HL-60/S4 (cell line): ENCODE measurements around the gene MTOR.
"Not testable (repeated sequence)": the region's sequence is repeated elsewhere in the genome, so short reads cannot be mapped to it uniquely, and the experiment has no call there.

Source experiments
- in situ Hi-C: fragments of 300-500 bp; cut with MboI; formaldehyde crosslinking; loops from 2 replicates; pipeline ENCODE4 v1.14.3; 2022; ENCODE audit warnings: low sequenced_read_pairs

MTOR gene

DNA sequence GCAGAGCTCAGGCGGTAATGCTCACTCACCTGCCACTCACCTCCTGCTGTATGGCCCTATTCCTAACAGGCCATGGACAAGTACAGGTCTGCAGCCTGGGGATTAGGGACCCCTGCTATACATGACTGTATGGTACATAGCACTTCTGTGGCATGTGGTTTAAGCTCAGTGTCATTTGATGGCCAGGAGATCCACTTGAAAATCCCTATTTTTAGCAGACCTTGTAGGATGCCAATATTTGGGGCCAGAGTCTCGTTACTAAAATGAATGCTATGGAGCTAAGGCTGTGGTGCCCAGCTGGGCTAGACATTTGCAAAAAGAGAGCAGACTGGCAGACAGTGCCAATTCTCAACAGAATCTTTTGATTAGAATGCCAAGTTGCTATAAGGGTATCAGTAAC lies 74.9 kb downstream of the MTOR start:
- in situ Hi-C loops = no loop called here

DNA sequence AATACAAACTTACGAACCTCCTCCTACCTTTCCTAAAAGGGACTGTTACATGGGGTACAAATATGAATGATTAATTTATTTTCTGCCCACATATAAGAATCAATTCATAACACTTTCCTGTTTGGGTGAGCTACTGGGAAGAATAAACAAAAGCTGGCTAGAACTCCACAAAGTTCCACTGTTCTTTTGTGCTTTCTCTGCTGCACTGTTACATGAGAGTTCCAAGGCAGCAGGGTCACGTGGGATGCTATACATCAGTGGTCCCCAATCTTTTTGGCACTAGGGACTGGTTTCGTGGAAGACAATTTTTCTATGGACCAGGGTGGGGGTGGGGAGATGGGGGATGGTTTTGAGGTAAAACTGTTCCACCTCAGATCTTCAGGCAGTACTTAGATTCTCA lies 75.4 kb downstream of the MTOR start:
- in situ Hi-C loops = no loop called here

DNA sequence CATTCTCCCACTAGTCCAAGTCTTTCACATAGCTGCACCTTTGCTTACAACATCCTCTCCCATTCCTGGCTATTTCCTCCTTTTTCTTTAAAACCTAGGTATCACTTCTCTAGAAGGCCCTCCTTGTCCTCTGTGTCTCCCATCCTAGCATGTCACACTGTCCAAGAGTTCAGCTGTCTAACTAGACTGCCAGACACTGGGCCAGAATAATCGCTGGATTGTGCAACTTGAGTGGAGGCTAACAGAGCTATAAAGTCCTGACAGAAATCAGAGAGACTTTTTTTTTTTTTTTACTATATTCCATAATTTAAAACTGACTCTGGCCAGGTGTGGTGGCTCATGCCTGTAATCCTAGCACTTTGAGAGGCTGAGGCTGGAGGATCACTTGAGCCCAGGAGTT lies 77.4 kb downstream of the MTOR start:
- in situ Hi-C loops = no loop called here

DNA sequence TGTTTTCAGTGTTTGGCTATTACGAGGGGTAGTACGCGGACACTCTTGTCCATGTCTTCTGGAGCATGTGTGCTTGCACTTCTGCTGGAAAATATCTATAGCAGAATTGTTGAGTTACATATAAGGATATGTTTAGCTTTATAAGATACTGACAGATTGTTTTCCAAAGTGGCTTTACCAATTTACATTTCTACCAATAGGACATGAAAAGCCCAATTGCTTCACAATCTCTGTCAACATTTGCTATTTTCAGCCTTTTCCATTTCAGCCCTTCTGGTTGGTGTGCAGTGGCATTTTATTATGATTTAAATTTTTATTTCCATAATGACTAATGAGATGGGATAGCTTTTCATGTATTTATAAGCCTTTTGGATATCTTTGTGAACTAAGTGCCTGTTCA lies 79.5 kb downstream of the MTOR start:
- in situ Hi-C loops = no loop called here

DNA sequence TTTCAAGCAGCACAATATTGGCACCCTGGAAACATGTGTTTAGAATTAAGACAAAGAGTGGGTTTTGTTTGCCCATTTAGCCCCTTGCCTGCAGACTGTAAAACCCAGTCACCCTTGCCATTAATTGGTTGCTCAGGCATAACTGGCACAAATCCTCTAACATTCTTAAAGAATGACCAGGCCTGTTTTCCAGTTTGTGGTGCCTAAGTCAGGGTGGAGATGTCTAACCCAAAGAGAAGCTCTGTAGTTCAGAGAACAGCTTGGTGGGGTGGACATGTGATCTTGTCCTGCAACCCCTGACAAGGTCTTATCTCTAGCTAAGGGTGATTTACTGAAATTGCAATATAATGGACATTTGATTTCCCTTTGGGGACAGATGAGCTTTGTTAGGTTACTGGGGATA lies 82.0 kb downstream of the MTOR start:
- in situ Hi-C loops = no loop called here

DNA sequence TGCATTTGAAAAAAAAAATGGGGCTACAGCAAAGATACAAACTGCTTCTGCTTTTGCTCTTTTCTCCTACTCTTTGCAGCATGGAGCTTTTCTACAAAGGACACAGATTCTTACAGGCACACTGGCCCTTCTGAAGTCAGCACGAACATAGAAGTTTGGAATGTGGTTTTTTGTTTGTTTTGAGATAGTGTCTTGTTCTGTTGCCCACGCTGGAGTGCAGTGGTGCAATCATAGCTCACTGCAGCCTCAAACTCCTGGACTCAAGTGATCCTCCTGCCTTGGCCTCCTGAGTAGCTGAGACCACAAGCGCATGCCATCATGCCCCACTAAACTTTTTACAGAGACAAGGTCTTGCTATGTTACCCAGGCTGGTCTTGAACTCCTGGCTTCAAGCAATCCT lies 82.6 kb downstream of the MTOR start:
- in situ Hi-C loops = not testable (repeated sequence)

DNA sequence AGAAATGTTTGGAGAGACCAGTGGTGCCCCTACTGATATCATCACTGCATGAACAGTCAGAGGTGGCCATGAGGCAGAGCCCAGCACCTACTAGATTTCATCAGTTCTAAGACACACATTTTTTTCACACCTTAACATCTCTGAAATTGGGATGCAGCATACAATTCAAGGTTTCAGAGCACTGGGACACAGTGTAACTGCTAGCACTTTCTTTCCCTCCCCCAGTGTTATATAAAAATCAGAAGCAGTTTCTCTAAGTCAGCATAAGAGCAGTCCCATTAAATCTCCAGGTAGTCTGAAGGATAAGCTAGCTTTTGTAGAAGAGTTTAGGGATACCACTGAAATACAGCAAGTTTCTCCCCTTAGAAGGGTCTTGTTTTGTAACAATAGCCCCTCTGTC lies 83.2 kb downstream of the MTOR start:
- in situ Hi-C loops = no loop called here

DNA sequence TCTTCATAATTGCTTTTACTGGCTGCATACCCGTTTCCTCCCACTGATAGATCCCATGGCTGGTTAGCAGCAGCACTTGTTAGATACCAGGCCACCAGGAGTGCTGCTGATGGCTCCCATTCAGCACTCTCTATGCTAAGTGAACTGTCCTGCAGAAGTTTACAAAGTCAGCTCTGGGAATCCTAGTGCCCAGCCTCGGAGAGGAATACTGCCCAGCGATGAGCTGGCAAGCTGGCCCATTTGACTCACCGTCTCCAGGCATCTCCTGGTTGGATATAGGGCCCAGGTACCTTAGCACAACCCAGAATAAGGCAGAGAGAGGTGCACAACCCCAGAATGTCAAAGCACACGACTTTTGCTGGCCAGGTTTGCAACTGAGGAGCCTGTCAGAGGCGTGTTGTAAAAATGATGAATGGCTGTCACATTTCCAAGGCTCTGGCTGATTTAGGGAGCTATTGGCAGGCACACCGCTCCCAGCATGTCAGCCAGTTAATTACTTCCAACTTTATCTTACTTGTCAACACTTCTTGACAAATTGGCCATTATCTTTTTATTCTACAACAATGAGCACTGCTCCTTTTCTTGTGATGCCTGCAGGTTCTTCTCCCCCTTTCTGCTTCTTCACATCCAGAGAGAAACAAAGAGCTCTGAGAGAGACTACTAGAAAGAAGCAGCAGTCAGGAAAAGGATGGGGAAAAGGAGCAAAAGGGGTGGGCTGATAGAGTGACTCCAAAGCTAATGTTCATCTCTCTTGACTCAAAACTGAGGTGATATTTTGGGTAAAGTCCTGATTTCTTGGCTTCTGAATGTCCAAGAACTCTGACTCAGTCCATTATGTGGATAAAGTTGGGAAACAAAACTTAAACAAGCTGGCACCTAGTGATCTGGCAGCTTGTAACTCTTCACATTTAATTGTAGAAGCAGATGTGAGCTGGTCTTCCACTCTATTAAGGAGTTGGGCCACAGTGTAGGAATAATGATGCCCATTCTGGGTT lies 84.0 kb downstream of the MTOR start:
- in situ Hi-C loops = no loop called here

DNA sequence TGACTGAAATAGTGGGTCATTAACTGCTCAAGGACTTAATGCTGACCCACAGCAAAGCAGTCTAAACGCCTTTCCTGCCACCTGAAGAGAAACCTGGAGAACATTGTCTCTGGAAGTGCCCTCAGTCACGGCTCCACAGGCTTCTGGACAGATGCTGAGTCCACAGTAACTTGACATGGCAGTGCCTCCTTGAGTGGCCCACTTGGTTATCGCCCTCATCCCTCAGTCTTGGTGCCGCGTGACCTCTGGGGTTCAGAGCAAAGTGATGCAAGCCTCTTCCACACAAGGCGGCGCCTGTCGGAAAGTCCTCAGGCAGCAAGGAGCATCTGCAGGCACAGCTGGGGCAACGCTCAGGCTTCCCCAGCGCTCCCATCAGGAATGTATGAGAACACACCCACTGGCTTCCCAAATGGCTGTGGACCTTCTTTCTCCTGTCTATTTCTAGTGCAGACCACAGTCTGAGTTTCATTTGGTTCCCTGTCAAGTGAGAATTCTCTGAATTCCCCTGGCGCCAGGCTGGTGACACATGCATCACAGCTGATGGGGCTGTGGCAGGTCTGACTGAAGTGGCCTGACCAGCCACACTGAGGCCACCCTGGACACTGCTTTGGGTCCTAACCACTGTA lies 86.2 kb downstream of the MTOR start:
- in situ Hi-C loops = no loop called here

DNA sequence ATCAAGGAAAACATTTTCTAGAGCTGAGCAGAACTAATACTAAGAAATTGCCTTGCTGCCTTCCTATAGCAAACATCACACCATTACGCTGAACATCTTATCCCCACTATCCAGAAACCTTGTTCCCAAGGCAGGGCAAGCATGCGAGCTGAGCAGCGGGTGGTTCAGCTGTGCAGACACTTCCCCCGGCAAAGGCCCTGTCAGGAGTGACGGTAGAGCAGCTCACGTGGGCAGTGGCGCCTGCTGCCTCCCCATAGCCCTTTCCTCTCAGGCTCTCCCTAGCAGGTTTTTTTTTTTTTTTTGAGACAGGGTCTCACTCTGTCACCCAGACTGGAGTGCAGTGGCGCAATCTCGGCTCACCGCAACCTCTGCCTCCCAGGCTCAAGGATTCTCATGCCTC lies 86.9 kb downstream of the MTOR start:
- in situ Hi-C loops = no loop called here

DNA sequence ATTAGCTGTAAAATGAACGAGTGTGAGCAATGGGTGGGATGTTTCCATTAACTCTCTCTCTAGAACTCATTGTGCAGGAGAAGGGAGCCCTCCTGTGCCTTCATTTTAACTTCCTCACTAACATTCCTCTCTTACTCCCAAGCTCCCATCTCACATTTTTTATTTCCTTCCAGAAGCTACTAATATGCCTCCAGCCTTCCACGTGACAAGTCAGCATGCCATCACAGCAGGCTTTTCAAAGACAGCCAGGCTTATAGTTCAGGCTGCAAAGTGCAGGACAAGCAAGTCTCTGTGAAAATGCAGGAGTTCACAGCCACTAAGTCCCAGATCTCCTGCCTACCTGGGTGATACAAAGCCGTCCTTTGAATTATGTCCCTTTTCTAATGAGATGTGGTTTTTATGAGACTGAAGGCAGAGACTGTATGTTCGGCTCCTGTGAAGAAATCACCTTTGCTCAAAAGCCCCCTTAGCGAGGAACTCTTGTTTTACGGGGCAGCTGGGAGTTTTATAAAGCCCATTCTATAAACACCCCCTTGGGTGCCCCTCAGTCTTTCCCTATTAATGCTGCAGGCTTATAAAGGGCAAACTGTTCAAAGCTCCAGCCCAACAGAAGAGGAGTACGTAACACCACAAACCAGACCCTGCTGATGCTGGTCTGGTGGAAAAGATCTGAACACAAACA lies 87.9 kb downstream of the MTOR start:
- in situ Hi-C loops = no loop called here

DNA sequence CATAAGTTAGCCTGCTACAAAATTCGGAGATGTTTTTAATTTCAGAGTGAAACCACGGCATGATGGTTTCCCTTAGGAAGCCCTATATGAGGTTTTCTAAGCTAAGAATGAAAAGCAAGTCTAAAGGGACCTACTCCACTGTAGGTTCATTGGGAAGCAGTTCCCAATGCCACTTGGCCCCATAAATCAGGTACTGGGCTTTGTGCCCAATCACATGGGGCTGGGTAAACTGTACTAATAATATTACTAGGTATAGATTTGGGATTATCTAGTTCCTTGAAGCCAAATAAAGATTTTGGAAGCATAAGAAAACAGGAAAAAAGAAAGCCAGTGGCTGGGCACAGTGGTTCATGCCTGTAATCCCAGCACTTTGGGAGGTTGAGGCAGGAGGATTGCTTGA lies 92.2 kb downstream of the MTOR start:
- in situ Hi-C loops = no loop called here

DNA sequence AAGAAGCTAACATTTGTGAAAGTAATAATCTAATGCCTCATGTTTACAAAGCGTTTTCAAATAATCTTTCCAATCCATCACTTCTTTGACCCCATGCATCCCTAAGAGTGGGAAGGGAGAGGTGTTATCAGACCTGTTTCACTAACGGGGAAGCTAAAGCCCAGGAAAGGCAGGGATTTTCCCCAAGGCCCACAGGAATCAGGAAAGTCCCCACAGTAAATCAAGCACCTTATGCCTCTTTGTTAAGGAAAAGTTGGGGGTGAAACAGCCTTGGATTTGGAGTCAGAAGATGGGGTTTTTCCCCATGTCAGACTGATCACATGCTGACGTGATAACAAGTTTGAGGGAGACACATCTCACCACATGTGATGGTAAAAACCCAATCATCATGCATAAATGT lies 93.1 kb downstream of the MTOR start:
- in situ Hi-C loops = no loop called here

DNA sequence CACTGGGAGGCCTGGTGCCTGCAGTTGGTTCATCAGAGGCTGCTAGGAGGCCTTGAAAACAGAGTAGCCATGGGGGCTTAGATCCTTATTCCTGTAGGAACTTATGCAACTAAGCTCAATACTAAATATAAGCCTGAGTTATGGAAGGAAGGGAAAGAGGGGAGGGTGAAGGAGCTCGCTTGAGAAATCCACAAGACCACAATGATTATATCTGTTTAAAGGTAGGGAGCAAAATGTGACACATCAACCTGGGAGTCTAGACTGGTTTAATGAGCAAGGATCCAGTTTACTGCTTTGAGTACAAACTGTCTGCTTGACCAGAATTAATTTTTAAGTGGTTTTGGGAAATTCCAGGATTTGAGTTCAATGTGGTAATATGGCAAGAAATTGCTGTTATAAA lies 93.6 kb downstream of the MTOR start:
- in situ Hi-C loops = no loop called here

DNA sequence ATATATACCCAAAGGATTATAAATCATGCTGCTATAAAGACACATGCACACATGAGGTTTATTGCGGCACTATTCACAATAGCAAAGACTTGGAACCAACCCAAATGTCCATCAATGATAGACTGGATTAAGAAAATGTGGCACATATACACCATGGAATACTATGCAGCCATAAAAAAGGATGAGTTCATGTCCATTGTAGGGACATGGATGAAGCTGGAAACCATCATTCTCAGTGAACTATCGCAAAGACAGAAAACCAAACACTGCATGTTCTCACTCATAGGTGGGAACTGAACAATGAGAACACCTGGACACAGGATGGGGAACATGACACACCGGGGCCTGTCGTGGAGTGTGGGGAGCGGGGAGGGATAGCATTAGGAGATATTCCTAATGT lies 95.6 kb downstream of the MTOR start:
- in situ Hi-C loops = not testable (repeated sequence)

DNA sequence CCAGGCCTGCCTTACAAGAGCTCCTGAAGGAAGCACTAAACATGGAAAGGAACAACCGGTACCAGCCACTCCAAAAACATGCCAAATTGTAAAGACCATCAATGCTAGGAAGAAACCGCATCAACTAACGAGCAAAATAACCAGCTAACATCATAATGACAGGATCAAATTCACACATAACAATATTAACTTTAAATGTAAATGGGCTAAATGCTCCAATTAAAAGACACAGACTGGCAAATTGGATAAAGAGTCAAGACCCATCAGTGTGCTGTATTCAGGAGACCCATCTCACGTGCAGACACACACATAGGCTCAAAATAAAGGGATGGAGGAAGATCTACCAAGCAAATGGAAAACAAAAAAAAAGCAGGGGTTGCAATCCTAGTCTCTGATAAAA lies 99.6 kb downstream of the MTOR start:
- in situ Hi-C loops = not testable (repeated sequence)

DNA sequence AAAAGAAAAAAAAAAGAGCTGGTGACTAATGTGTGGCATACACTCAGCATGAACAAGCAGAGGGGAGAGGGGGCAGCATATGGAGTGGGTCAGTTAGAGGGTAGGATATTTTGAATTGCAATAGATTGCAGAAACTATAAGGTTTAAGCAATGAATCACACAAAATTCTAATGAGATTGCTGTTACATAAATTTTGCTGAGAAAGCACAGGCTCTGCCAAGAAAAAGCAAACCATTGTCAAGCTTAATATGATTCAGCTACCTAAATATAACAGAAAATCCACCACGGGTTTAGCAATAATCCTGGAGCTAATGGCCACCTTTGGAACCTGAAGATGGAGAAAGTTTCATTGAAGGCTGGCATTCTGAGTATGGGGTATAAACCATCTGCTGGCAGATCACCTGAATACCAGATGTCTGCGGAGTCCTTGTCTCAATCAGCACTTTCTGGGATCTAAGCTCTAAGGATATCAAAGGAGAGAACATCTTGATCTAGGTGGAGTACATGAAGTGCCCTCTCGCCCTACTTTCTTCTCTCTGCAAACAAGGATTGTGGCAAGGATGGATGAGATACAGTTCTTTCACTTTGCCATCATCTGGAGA lies 103.5 kb downstream of the MTOR start:
- in situ Hi-C loops = no loop called here

DNA sequence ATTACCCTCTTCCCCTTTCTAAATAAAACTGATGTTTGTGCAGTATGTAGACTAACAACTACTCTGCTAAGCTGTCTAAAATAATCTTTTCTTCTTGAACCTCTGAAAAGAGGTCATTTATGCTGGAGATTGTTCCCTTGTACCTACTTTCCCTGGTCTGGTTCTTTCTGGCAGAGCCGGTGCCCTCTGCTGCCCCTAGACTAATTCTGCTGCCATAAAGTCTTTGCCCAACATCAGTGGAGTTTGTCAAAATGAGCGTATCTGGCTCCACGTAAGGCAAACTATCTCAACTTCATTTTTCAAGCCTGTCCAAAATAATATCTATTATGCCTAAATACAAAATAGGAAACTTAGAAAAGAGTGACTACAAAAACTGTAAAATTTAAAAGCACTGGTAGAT lies 104.1 kb downstream of the MTOR start:
- in situ Hi-C loops = no loop called here

DNA sequence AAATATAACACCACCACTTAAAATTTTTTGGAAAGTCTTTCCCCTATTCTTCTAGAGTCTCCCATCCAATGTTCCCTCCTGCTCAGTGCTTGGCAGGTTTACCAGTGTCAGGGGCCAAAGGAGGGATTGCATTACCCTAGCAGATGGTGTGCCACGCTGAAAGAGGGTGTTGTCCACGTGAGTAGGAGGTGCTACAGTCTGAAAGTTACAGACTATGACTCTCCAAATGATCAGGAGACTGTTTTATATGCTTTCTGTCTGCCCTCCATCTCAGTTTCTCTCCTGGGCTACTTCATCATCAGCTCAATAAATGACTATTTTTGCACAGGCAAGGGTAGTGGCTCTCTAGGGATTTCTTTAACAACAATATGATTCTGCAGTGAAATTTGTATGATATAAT lies 104.5 kb downstream of the MTOR start:
- in situ Hi-C loops = no loop called here

DNA sequence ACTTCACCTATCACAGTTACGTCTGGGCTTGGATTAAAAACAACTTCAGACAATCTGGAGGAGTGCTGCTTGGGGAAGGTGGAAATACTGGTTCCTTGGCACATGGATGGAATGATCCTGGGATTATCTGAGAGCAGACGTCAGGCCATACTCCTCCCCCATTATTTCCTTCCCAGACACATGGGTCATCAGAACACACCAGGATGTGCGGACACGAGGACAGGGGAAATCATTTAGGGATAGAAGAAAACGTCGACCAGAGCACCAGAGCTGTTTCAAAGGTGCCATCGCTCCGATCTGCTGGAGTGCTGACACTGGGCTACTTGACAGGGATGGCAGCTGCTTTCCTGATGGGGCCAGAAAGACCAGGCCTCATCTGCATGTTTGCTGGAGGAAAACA lies 105.0 kb downstream of the MTOR start:
- in situ Hi-C loops = no loop called here

DNA sequence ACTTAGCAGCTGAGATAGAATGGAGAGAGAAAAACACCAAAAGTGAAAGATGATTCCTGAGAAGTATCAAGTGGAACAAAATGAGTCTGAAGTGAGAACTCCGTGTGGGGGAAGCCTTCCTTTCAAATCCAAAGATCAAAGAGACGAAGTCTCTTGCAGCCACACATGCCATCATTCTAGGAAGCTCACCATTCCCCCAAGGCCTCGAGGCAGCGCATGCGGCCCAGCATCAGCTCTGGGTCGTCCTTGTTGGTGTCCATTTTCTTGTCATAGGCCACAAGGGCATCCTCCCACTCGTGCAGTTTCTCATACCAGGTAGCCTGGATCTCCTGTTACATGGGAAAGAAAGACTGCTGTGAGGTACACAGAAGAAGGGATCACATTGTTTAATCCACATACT lies 105.4 kb downstream of the MTOR start:
- in situ Hi-C loops = no loop called here
